Type B pancreatic cell (in vitro differentiated cells): Measurements from ENCODE around the gene PDCD2. TPM values are rescaled to one million over a fixed set of nuclear protein-coding genes. Genes with fewer than 3 reads are reported as not detected.

ENCODE experiments used
- DNase-seq: peaks from one replicate; pipeline ENCODE4 v3.0.0; 2021; ENCODE audit warnings: mixed read lengths; ENCODE audit not compliant: unreplicated experiment; ENCODE audit errors: extremely low spot score
- H3K27ac Mint-ChIP-seq: 2 replicates; pipeline ENCODE4 v1.8.0; 2021; ENCODE audit warnings: mild to moderate bottlenecking, mixed read lengths
- H3K27me3 Mint-ChIP-seq: 2 replicates; pipeline ENCODE4 v1.8.0; 2021; ENCODE audit warnings: mixed read lengths
- H3K36me3 Mint-ChIP-seq: 2 replicates; pipeline ENCODE4 v1.8.0; 2021; ENCODE audit warnings: mixed read lengths
- H3K4me1 Mint-ChIP-seq: one replicate; pipeline ENCODE4 v1.8.0; 2021; ENCODE audit warnings: mixed read lengths; ENCODE audit not compliant: unreplicated experiment
- H3K4me3 Mint-ChIP-seq: 2 replicates; pipeline ENCODE4 v1.8.0; 2021; ENCODE audit warnings: mild to moderate bottlenecking, mixed read lengths
- H3K9me3 Mint-ChIP-seq: 2 replicates; pipeline ENCODE4 v1.8.0; 2021; ENCODE audit warnings: mixed read lengths
- CTCF ChIP-seq: fragments of 200-600 bp; sonication (generic); conservative IDR thresholded peaks from 2 replicates; pipeline ENCODE4 v1.5.0; 2021; ENCODE audit warnings: antibody characterized with exemption, mild to moderate bottlenecking
- total RNA-seq: library from RNA; stranded (reverse); gene quantifications from 2 replicates; pipeline ENCODE4 v1.2.1, GENCODE V29; 2021; ENCODE audit warnings: low replicate concordance

PDCD2 gene
- total RNA-seq, 1 donor from 2014 or later, result 69.8 TPM

- peaks cover 10% of the 10 kb centered on the region for H3K9me3 Mint-ChIP-seq
- no peak for DNase-seq
- H3K27ac Mint-ChIP-seq, result no peak overlapping the region
- no peaks in the 10 kb centered on the region for H3K4me1 Mint-ChIP-seq
- H3K27me3 Mint-ChIP-seq, result peaks cover 28% of the 10 kb centered on the region
- no peak overlapping the region for H3K4me3 Mint-ChIP-seq
- TF ChIP-seq CTCF, result no peak
- no peaks in the 10 kb centered on the region for H3K36me3 Mint-ChIP-seq
Observed at GRCh38 chr6:170596426-170596825, 12.0 kb upstream of the PDCD2 start.

GRCh38 chr6:170590725-170591124 is 6.3 kb upstream of the PDCD2 start:
- peaks cover 5% of the 10 kb centered on the region for H3K27me3 Mint-ChIP-seq
- no peaks in the 10 kb centered on the region for H3K4me1 Mint-ChIP-seq
- DNase-seq, result no peak
- H3K36me3 Mint-ChIP-seq, result no peaks in the 10 kb centered on the region
- no peak overlapping the region for H3K4me3 Mint-ChIP-seq
- TF ChIP-seq CTCF, result no peak
- no peak overlapping the region for H3K27ac Mint-ChIP-seq
- H3K9me3 Mint-ChIP-seq, result peaks cover 10% of the 10 kb centered on the region

GRCh38 chr6:170584954-170585498 is 589 bp upstream of the PDCD2 start:
- Mint-ChIP-seq H3K4me3 (peak overlapping the region; percentile 99), H3K4me1 (peaks cover 14% of the 10 kb centered on the region), H3K36me3 (peaks cover 22% of the 10 kb centered on the region), H3K9me3 (no peaks in the 10 kb centered on the region), H3K27me3 (no peaks in the 10 kb centered on the region), H3K27ac (peak overlapping the region; percentile 99)
- DNase-seq, result no peak
- no peak for TF ChIP-seq CTCF

GRCh38 chr6:170583756-170584180 is 669 bp downstream of the PDCD2 start:
- Mint-ChIP-seq H3K36me3 (peaks cover 22% of the 10 kb centered on the region), H3K9me3 (no peaks in the 10 kb centered on the region), H3K27ac (peak overlapping the region; percentile 90), H3K4me1 (peaks cover 14% of the 10 kb centered on the region), H3K4me3 (peak overlapping the region; percentile 95), H3K27me3 (no peaks in the 10 kb centered on the region)
- DNase-seq, result no peak
- TF ChIP-seq CTCF, result peak; percentile 47

GRCh38 chr6:170578909-170579308 is 5.5 kb downstream of the PDCD2 start:
- Mint-ChIP-seq H3K27ac (no peak overlapping the region), H3K9me3 (no peaks in the 10 kb centered on the region), H3K27me3 (no peaks in the 10 kb centered on the region), H3K4me3 (no peak overlapping the region), H3K4me1 (peaks cover 6% of the 10 kb centered on the region), H3K36me3 (peaks cover 19% of the 10 kb centered on the region)
- TF ChIP-seq CTCF, result no peak
- no peak for DNase-seq

- TF ChIP-seq CTCF, result peak; percentile 55
- DNase-seq, result no peak
- Mint-ChIP-seq H3K9me3 (no peaks in the 10 kb centered on the region), H3K4me3 (no peak overlapping the region), H3K4me1 (no peaks in the 10 kb centered on the region), H3K27me3 (no peaks in the 10 kb centered on the region), H3K36me3 (peaks cover 4% of the 10 kb centered on the region), H3K27ac (no peak overlapping the region)
Observed at GRCh38 chr6:170575250-170575649, 9.2 kb downstream of the PDCD2 start.
